ENCODE measurements around the gene RAB11FIP4.

Gene RAB11FIP4

GRCh38 chr17:31388351-31388750 is 3.1 kb upstream of the RAB11FIP4 start:
- no peak for DNase-seq

GRCh38 chr17:31388770-31389656 is 2.5 kb upstream of the RAB11FIP4 start:
- peak; percentile 56 for DNase-seq

GRCh38 chr17:31389657-31390381 is 1.7 kb upstream of the RAB11FIP4 start:
- peak; percentile 36 for DNase-seq

GRCh38 chr17:31390426-31390747 is 1.1 kb upstream of the RAB11FIP4 start:
- no peak for DNase-seq

- DNase-seq: peak; percentile 51
Measured at GRCh38 chr17:31390748-31391495, 553 bp upstream of the RAB11FIP4 start.

- peak; percentile 41 for DNase-seq
Measured at GRCh38 chr17:31392002-31392855, 754 bp downstream of the RAB11FIP4 start.

- no peak for DNase-seq
Measured at GRCh38 chr17:31392856-31393748, 1.6 kb downstream of the RAB11FIP4 start.

GRCh38 chr17:31393749-31394146 is 2.3 kb downstream of the RAB11FIP4 start:
- DNase-seq: no peak

- DNase-seq: no peak
Measured at GRCh38 chr17:31394544-31394943, 3.1 kb downstream of the RAB11FIP4 start.

- DNase-seq: no peak
Measured at GRCh38 chr17:31397256-31397939, 5.9 kb downstream of the RAB11FIP4 start.

- DNase-seq: no peak
Measured at GRCh38 chr17:31398381-31399311, 7.2 kb downstream of the RAB11FIP4 start.

- no peak for DNase-seq
Measured at GRCh38 chr17:31400481-31400950, 9.0 kb downstream of the RAB11FIP4 start.

- DNase-seq: peak; percentile 51
Measured at GRCh38 chr17:31401456-31402254, 10.2 kb downstream of the RAB11FIP4 start.

- no peak for DNase-seq
Measured at GRCh38 chr17:31404028-31404949, 12.8 kb downstream of the RAB11FIP4 start.

- peak; percentile 38 for DNase-seq
Measured at GRCh38 chr17:31405890-31406371, 14.5 kb downstream of the RAB11FIP4 start.

GRCh38 chr17:31408586-31408985 is 17.1 kb downstream of the RAB11FIP4 start:
- no peak for DNase-seq

- DNase-seq: no peak
Measured at GRCh38 chr17:31411707-31412285, 20.3 kb downstream of the RAB11FIP4 start.

Data from NCI-H69 (cell line).